HepG2 (cell line): ENCODE results near the gene LOX. TPM values are rescaled to one million over a fixed set of nuclear protein-coding genes. Genes with fewer than 3 reads are reported as not detected.

Experiments
- ATAC-seq: fragments of 200-7000 bp; cut with Tn5 transposase; 3 replicates; pipeline ENCODE4 v1.9.1; 2020; ENCODE audit warnings: mild to moderate bottlenecking, moderate library complexity
- BruUV-seq: library from RNA; stranded (reverse); fragments of 400-500 nt; replicated peaks from 2 replicates; lab custom pipeline; 2021; lab: Mats Ljungman, UMichigan
- CTCF ChIA-PET: fragments of 300-600 bp; formaldehyde crosslinking; extraction: SDS; loops from one replicate; lab custom pipeline; 2021; ENCODE audit warnings: low total read pairs, inconsistent platforms, low intra/inter-chr PET ratio; lab: Yijun Ruan, JAX
- POLR2A ChIA-PET: fragments of 350-600 bp; sonication (Branson Sonifier 250); formaldehyde crosslinking; loops from one replicate; lab custom pipeline; 2020; ENCODE audit warnings: antibody characterized with exemption, inconsistent platforms; lab: Yijun Ruan, JAX
- DNase-seq: peaks from one replicate; pipeline ENCODE4 v3.0.0-alpha.2; 2015; ENCODE audit warnings: low spot score
- FAIRE-seq: peaks from 3 replicates; lab custom pipeline; 2011; peaks lifted over from hg19 to GRCh38; lab: Jason Lieb, UNC
- H2AFZ ChIP-seq: one replicate; pipeline ENCODE4 v1.6.1; 2011; ENCODE audit warnings: low read length, inconsistent platforms
- H3K27ac ChIP-seq: fragments of 300-600 bp; 3 replicates; pipeline ENCODE4 v1.8.0; 2011; ENCODE audit warnings: mixed run types, mild to moderate bottlenecking, mixed read lengths, low read length, inconsistent platforms; ENCODE audit not compliant: insufficient read depth; ENCODE audit errors: extremely low read length
- H3K27me3 ChIP-seq, 2 experiments: fragments of 200-600 bp in 1 of 2; 2 replicates in 1 of 2; 3 replicates in 1 of 2; pipeline versions ENCODE4 v1.6.0 to v1.8.0; 2011; ENCODE audit warnings: low read length in 2 of 2, mild to moderate bottlenecking in 2 of 2, moderate library complexity in 2 of 2, inconsistent platforms in 1 of 2; ENCODE audit not compliant: insufficient read depth in 2 of 2, control insufficient read depth in 1 of 2
- H3K36me3 ChIP-seq, 2 experiments: fragments of 200-600 bp in 1 of 2; replicated peaks in 1 of 2; 2 replicates in 1 of 2; 3 replicates in 1 of 2; pipeline versions ENCODE4 v1.5.1 to v1.8.0; 2011; ENCODE audit warnings: low read length in 2 of 2, inconsistent platforms in 1 of 2; ENCODE audit not compliant: insufficient read depth in 2 of 2, control insufficient read depth in 1 of 2
- H3K4me1 ChIP-seq: 2 replicates; pipeline ENCODE4 v1.5.1; 2012; ENCODE audit warnings: low read length, inconsistent platforms; ENCODE audit not compliant: insufficient read depth
- H3K4me2 ChIP-seq: 2 replicates; pipeline ENCODE4 v1.6.0; 2011; ENCODE audit warnings: low read depth, low read length, inconsistent platforms
- H3K4me3 ChIP-seq, 3 experiments: fragments of 200-600 bp in 1 of 3; sonication (generic), shearing (Covaris generic) in 1 of 3; replicated peaks in 1 of 3; 2 replicates each; pipeline ENCODE4 v1.5.1; 2011 to 2016; ENCODE audit warnings: low read length in 3 of 3, inconsistent platforms in 2 of 3, low read depth in 2 of 3, mild to moderate bottlenecking in 2 of 3, control low read depth in 1 of 3, mixed read lengths in 1 of 3; ENCODE audit not compliant: insufficient read depth in 1 of 3
- H3K79me2 ChIP-seq: one replicate; pipeline ENCODE4 v1.6.1; 2011; ENCODE audit warnings: low read length, inconsistent platforms; ENCODE audit not compliant: insufficient read depth
- H3K9ac ChIP-seq: 2 replicates; pipeline ENCODE4 v1.6.0; 2011; ENCODE audit warnings: mild to moderate bottlenecking, low read depth, low read length, inconsistent platforms; ENCODE audit not compliant: insufficient read depth
- H3K9me3 ChIP-seq: 2 replicates; pipeline ENCODE4 v1.5.1; 2012; ENCODE audit warnings: mild to moderate bottlenecking, low read length
- H4K20me1 ChIP-seq: 2 replicates; pipeline ENCODE4 v1.6.0; 2011; ENCODE audit warnings: inconsistent platforms, mild to moderate bottlenecking, low read length, moderate library complexity; ENCODE audit not compliant: insufficient read depth
- ASH2L ChIP-seq: fragments of 300-600, 200-600 bp; sonication (generic); IDR thresholded peaks from 2 replicates; pipeline ENCODE4 v1.7.0; 2017; ENCODE audit warnings: low read depth, mild to moderate bottlenecking, moderate library complexity, mixed read lengths, low read length; ENCODE audit not compliant: insufficient read length
- CC2D1A ChIP-seq: sonication (generic); formaldehyde crosslinking; IDR thresholded peaks from 2 replicates; pipeline ENCODE4 v1.8.1; 2023; ENCODE audit warnings: mild to moderate bottlenecking, missing genetic modification reagents
- FOXP1 ChIP-seq, 2 experiments: fragments of 450-650 bp in 1 of 2; IDR thresholded peaks; 2 replicates each; pipeline ENCODE4 v1.6.1; 2017 to 2018; ENCODE audit warnings: antibody characterized with exemption in 1 of 2
- HIVEP1 ChIP-seq: sonication (generic); formaldehyde crosslinking; IDR thresholded peaks from 2 replicates; pipeline ENCODE4 v1.4.0; 2020; ENCODE audit warnings: mild to moderate bottlenecking, missing genetic modification reagents
- HNF4G ChIP-seq, 2 experiments: sonication (generic) in 1 of 2; formaldehyde crosslinking in 1 of 2; IDR thresholded peaks; 2 replicates each; pipeline versions ENCODE4 v1.4.0 to v1.6.1; 2011 to 2020; ENCODE audit warnings: borderline replicate concordance in 2 of 2, low read depth in 2 of 2, mild to moderate bottlenecking in 2 of 2, low read length in 1 of 2, missing genetic modification reagents in 1 of 2, moderate library complexity in 1 of 2
- NFE2 ChIP-seq: sonication (generic); formaldehyde crosslinking; IDR thresholded peaks from 2 replicates; pipeline ENCODE4 v1.4.0; 2020; ENCODE audit warnings: missing genetic modification reagents
- NR2F1 ChIP-seq, 2 experiments: fragments of 450-650 bp in 1 of 2; formaldehyde crosslinking in 1 of 2; IDR thresholded peaks; 2 replicates each; pipeline versions ENCODE4 v1.5.0 to v1.6.1; 2016 to 2020; ENCODE audit warnings: mild to moderate bottlenecking in 1 of 2, missing compliant biosample characterization in 1 of 2, missing genetic modification reagents in 1 of 2, moderate library complexity in 1 of 2
- RNF2 ChIP-seq: fragments of 450-650 bp; conservative IDR thresholded peaks from 2 replicates; pipeline ENCODE4 v1.6.1; 2016; ENCODE audit warnings: low read depth
- ZBTB8A ChIP-seq: sonication (generic); formaldehyde crosslinking; IDR thresholded peaks from 2 replicates; pipeline ENCODE4 v1.4.0; 2020; ENCODE audit warnings: mild to moderate bottlenecking, low read depth, missing genetic modification reagents, borderline replicate concordance
- ZNF235 ChIP-seq: sonication (generic); formaldehyde crosslinking; IDR thresholded peaks from 2 replicates; pipeline ENCODE4 v1.8.1; 2023; ENCODE audit warnings: mild to moderate bottlenecking, missing genetic modification reagents, borderline replicate concordance
- ZNF761 ChIP-seq: sonication (generic); formaldehyde crosslinking; conservative IDR thresholded peaks from 2 replicates; pipeline ENCODE4 v1.4.0; 2020; ENCODE audit warnings: mild to moderate bottlenecking, missing genetic modification reagents
- ZNF773 ChIP-seq: sonication (generic); formaldehyde crosslinking; IDR thresholded peaks from 2 replicates; pipeline ENCODE4 v1.4.0; 2020; ENCODE audit warnings: missing genetic modification reagents, borderline replicate concordance
- WGBS: methylation state at CpG from one replicate; pipeline ENCODE4 v1.1.6; 2017; ENCODE audit warnings: low lambda C conversion rate; 5-methylcytosine and 5-hydroxymethylcytosine counted together
- in situ Hi-C: cut with HindIII; loops from 2 replicates; pipeline ENCODE4 v1.10.0; 2017; ENCODE audit warnings: low pct_unique_long_range_greater_than_20kb; ENCODE audit not compliant: extremely low pct_ligation_motif_present
- intact Hi-C: fragments of 100-400 bp; cut with micrococcal nuclease; formaldehyde crosslinking; loops from one replicate; pipeline ENCODE4 v1.10.0; 2022; ENCODE audit not compliant: unreplicated experiment
- polyA plus RNA-seq, 8 experiments: library from polyadenylated mRNA; depleted of rRNA in 3 of 8; stranded (reverse) in 7 of 8; unstranded in 1 of 8; fragments of >200 nt; fragmentation: Illumina TruSeq in 4 of 8; extraction: Trizol in 4 of 8; gene quantifications; 2 replicates each; pipeline versions ENCODE4 v1.2.1 to v1.2.3, GENCODE V29; 2011 to 2016; ENCODE audit warnings: low read depth in 4 of 8, missing spikeins in 1 of 8, mixed read lengths in 1 of 8; ENCODE audit not compliant: insufficient read depth in 1 of 8
- total RNA-seq, 5 experiments: library from RNA; depleted of rRNA; stranded (reverse); fragments of >200 nt; fragmentation: Illumina TruSeq; extraction: Trizol; gene quantifications; 2 replicates each; pipeline ENCODE4 v1.2.3, GENCODE V29; 2016; ENCODE audit warnings: low read depth in 1 of 5
- TF ChIP-seq, protein P1 (sequence below): sonication (generic); formaldehyde crosslinking; IDR thresholded peaks from 2 replicates; pipeline ENCODE4 v1.4.0; 2020; ENCODE audit warnings: mild to moderate bottlenecking, low read depth, missing genetic modification reagents
- TF ChIP-seq, protein P2 (sequence below): sonication (generic); formaldehyde crosslinking; IDR thresholded peaks from 2 replicates; pipeline ENCODE4 v1.4.0; 2020; ENCODE audit warnings: missing genetic modification reagents, mild to moderate bottlenecking, borderline replicate concordance

The LOX gene
- total and polyA plus RNA-seq, 2 of the 13 experiments (the other 11 are each of a cell fraction or from before 2014, with no cell fraction given): 0.73 to 173 TPM

DNA sequence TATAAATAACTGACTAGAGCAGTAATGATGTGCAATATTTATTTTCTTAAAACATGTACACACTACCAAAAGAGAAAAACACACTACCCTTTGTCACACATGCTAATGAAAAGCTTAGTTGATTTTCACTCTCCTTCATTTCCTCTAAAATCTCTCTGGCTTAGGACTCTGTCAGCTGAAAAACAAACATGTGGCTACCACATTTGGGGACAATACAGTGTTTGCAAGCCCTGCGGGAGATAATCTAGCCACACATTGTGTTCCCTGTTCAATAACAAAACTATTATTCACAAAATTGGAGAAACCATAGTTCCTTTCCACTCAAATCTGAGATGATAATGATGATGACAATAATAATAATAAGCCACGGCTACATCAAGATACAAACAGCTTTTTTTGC is 3.5 kb upstream of the LOX start:
- no peak for DNase-seq
- POLR2A ChIA-PET: no interaction called here
- Histone ChIP-seq H3K9ac (no peak overlapping the region), H3K27ac (no peak overlapping the region)
- in situ Hi-C loops: no loop called here
- TF ChIP-seq FOXP1 (IDR thresholded peaks at IDR 0.05): no peak
- 0 out of 2 replicates have a peak, but pooled peaks have one; percentile 21 for TF ChIP-seq FOXP1 (CRISPR knock-in tag; IDR thresholded peaks at IDR 0.05)
- TF ChIP-seq, protein P1, sequence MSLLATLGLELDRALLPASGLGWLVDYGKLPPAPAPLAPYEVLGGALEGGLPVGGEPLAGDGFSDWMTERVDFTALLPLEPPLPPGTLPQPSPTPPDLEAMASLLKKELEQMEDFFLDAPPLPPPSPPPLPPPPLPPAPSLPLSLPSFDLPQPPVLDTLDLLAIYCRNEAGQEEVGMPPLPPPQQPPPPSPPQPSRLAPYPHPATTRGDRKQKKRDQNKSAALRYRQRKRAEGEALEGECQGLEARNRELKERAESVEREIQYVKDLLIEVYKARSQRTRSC (CRISPR knock-in tag): no peak
- TF ChIP-seq, all 625 proteins: peak for 1
- peaks cover 40% of the 10 kb centered on the region for H3K4me1 ChIP-seq
- H3K79me2 ChIP-seq: no peaks in the 10 kb centered on the region
- BruUV-seq: no TSS peak
- CTCF ChIA-PET: no interaction called here
- H2AFZ ChIP-seq: no peak overlapping the region
- no peak overlapping the region for H3K4me2 ChIP-seq
- H3K9me3 ChIP-seq: no peaks in the 10 kb centered on the region
- H3K4me3 ChIP-seq: no peak overlapping the region
- ATAC-seq (no peak), FAIRE-seq (no peak)
- no peaks in the 10 kb centered on the region for H3K36me3 ChIP-seq
- intact Hi-C loops: no loop called here
- H3K27me3 ChIP-seq: peaks cover 0 to 7% of the 10 kb centered on the region in 2 experiments; a peak in 3 of 5 replicates
- 48% methylated on average over 2 of the region's 2 CpGs for WGBS
- no peaks in the 10 kb centered on the region for H4K20me1 ChIP-seq

DNA sequence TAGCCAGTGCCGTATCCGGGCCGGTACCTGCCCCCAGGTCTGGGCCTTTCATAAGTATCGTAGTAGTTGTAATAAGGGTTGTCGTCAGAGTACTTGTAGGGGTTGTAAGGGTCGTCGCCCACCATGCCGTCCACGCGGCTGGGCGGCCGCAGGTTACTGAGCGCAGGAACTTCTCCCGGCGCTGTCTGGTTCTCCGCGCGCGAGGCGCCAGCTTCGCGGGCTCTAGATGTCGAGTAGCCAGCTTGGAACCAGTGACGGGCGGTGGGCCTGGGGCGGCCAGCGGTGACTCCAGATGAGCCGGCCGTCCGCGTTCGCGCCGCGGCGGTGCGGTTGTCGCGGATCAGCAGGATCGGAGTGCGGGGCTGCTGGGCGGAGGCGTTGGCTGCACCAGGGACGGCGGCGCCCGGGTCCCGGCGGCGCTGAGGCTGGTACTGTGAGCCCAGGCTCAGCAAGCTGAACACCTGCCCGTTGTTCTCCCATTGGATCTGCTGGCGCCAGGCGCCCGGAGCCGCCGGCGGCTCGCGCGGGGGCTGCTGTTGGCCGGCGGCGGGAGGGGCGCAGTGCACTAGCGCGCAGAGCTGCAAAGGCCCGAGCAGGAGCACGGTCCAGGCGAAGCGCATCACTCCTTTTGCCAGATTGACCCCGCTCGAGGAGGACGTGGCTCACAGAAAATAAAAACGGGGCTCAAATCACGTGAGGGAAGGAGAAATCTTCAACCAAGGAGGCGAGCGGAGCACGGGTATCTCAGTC is 518 bp downstream of the LOX start:
- in situ Hi-C loops (loop anchor here (10.0 kb wide), 1 partner anchor 103 kb away; no protein-coding TSS in a partner anchor), intact Hi-C loops (loop anchor here (2.0 kb wide), 1 partner anchor 39 kb away; no protein-coding TSS in a partner anchor)
- Histone ChIP-seq H3K9ac (peak overlapping the region; percentile 72), H2AFZ (no peak overlapping the region), H4K20me1 (no peaks in the 10 kb centered on the region), H3K4me1 (peaks cover 66% of the 10 kb centered on the region), H3K9me3 (no peaks in the 10 kb centered on the region), H3K4me2 (peak overlapping the region; percentile 99), H3K27ac (peak overlapping the region; percentile 77), H3K4me3 (peak overlapping the region; percentile 48 to 86 (median 74)), H3K27me3 (peaks cover 0 to 7% of the 10 kb centered on the region in 2 experiments; a peak in 3 of 5 replicates), H3K36me3 (peaks cover 3% of the 10 kb centered on the region in 2 experiments; a peak in 4 of 5 replicates), H3K79me2 (no peaks in the 10 kb centered on the region)
- FAIRE-seq (no peak), DNase-seq (peak; percentile 13), ATAC-seq (peak; percentile 76)
- POLR2A ChIA-PET: interaction anchor here (1.7 kb wide), 1 partner anchor 1346 kb away, joined by 4 read pairs; the partner anchor contains the start of gene CEP120
- CTCF ChIA-PET: no interaction called here
- WGBS: 2% methylated on average over 20 of the region's 78 CpGs
- BruUV-seq: TSS peak; percentile 39
- TF ChIP-seq NR2F1 (CRISPR knock-in tag; IDR thresholded peaks at IDR 0.05) (no peak), ZNF773 (CRISPR knock-in tag) (peak; percentile 63; the same call in 1 of the 2 replicates), ZNF761 (CRISPR knock-in tag) (peak; percentile 87; the same call in 1 of the 2 replicates), ZNF235 (CRISPR knock-in tag) (no peak), RNF2 (0 out of 2 replicates have a peak, but pooled peaks have one; percentile 22), ZBTB8A (CRISPR knock-in tag) (no peak), HNF4G (IDR thresholded peaks at IDR 0.05; ENCODE audit: borderline replicate concordance, low read depth, low read length) (no peak), HNF4G (CRISPR knock-in tag; IDR thresholded peaks at IDR 0.05; ENCODE audit: borderline replicate concordance, low read depth) (no peak), ASH2L (peak; percentile 20), NFE2 (no peak), HIVEP1 (CRISPR knock-in tag) (no peak), CC2D1A (0 out of 2 replicates have a peak, but pooled peaks have one; percentile 12)
- TF ChIP-seq, protein P2, sequence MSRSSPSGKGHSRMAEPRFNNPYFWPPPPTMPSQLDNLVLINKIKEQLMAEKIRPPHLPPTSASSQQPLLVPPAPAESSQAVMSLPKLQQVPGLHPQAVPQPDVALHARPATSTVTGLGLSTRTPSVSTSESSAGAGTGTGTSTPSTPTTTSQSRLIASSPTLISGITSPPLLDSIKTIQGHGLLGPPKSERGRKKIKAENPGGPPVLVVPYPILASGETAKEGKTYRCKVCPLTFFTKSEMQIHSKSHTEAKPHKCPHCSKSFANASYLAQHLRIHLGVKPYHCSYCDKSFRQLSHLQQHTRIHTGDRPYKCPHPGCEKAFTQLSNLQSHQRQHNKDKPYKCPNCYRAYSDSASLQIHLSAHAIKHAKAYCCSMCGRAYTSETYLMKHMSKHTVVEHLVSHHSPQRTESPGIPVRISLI: no peak
